HG03378 (cell line): ENCODE data around the gene ADCY3.

Experiments used
- ATAC-seq: cut with Tn5 transposase; IDR thresholded peaks from one replicate; pipeline ENCODE4 v1.9.1; 2021; ENCODE audit warnings: mild to moderate bottlenecking, moderate library complexity; ENCODE audit not compliant: unreplicated experiment

ADCY3 gene

DNA sequence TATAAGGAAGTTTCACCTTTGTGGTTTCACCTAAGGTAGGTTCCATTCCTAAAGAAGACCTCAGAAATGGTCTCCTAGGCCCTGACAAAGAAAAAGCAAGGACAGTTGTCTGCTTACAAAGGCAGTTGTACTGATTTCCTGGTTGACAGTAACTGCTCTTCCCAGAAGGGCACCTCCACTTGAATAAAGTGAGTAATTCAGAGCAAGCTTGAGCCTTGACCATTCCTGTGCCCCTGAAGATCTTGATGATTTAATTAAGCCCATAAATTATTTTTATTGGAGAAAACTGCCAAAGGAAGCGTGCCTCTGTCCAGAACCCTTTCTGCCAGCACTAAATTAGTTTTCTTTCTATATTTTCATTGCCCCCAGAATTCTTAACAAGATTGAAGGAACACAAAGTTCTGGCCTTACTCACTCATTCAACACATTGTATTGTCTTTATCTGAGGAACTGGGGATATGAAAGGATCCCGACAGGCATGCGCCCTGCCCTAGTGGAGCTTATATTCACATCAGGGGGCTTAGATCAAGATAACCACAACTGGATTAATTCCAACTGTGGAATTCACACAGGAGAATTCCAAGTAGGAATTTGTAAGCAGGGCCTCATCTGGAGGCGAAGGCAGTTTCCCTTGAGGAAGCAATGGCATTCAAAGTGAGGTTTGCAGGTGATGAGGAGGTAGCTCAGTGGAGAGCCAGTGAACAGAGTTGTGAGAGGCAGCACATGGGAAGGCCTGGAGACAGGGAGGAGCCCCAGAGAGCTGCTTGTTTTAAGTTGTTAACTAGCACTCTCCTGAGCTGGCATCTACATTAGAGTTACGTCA, 148.1 kb downstream of the ADCY3 start:
- ATAC-seq, result no peak

DNA sequence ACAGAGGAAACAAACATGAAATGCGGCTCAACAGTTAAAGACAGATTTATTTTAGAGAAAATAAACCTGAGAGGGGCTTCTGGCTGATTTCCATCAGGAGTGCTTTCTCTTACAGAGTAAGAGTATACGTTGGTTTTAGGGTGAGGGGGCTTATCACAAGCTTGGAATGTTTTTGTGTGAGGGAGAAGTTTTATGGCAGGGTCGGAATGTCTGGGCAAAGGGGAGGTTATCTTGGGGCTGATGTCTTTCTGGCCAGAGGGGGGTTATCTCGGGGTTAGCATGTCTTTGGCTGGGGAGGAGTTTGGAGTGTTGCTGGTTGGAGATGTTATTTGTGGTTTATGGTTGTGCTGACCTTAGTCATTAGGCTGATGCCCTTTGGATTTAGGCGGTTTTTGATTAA, 149.0 kb downstream of the ADCY3 start:
- ATAC-seq, result no peak
